ENCODE results near the gene NEBL. TPM values are rescaled to one million over a fixed set of nuclear protein-coding genes. Genes with fewer than 3 reads are reported as not detected.

NEBL gene
- polyA plus RNA-seq, 1 experiment = not detected

GRCh38 chr10:20927456-20927855, 30.3 kb upstream of the NEBL start:
- Histone ChIP-seq H3K36me3 (ENCODE audit: control insufficient read depth, insufficient read depth, low read length) (no peaks in the 10 kb centered on the region), H3K27me3 (ENCODE audit: control insufficient read depth, insufficient read depth, low read length) (no peaks in the 10 kb centered on the region), H3K4me3 (ENCODE audit: low read depth, low read length) (no peak overlapping the region)
- CTCF ChIA-PET = interaction anchor here (0.8 kb wide), 1 partner anchor 19 kb away, joined by 3 read pairs; no protein-coding TSS in a partner anchor
- POLR2A ChIA-PET = no interaction called here
- no peak for DNase-seq (ENCODE audit: low read depth)
- no peak for TF ChIP-seq CTCF (IDR thresholded peaks at IDR 0.05; ENCODE audit: insufficient read depth, low read depth, low read length)

- no peaks in the 10 kb centered on the region for H3K36me3 ChIP-seq (ENCODE audit: control insufficient read depth, insufficient read depth, low read length)
- CTCF ChIA-PET = no interaction called here
- TF ChIP-seq CTCF (IDR thresholded peaks at IDR 0.05; ENCODE audit: insufficient read depth, low read depth, low read length) = no peak
- DNase-seq (ENCODE audit: low read depth) = no peak
- H3K27me3 ChIP-seq (ENCODE audit: control insufficient read depth, insufficient read depth, low read length) = no peaks in the 10 kb centered on the region
- POLR2A ChIA-PET = no interaction called here
- no peak overlapping the region for H3K4me3 ChIP-seq (ENCODE audit: low read depth, low read length)
These were observed 25.3 kb upstream of the NEBL start for GRCh38 chr10:20922451-20922850.

GRCh38 chr10:20922033-20922432, 24.9 kb upstream of the NEBL start:
- no peak for DNase-seq (ENCODE audit: low read depth)
- ChIA-PET CTCF (no interaction called here), POLR2A (no interaction called here)
- Histone ChIP-seq H3K27me3 (ENCODE audit: control insufficient read depth, insufficient read depth, low read length) (no peaks in the 10 kb centered on the region), H3K4me3 (ENCODE audit: low read depth, low read length) (no peak overlapping the region), H3K36me3 (ENCODE audit: control insufficient read depth, insufficient read depth, low read length) (no peaks in the 10 kb centered on the region)
- no peak for TF ChIP-seq CTCF (IDR thresholded peaks at IDR 0.05; ENCODE audit: insufficient read depth, low read depth, low read length)

- ChIA-PET CTCF (interaction anchor here (1.4 kb wide), 1 partner anchor 21 kb away, joined by 3 read pairs; no protein-coding TSS in a partner anchor), POLR2A (no interaction called here)
- TF ChIP-seq CTCF (IDR thresholded peaks at IDR 0.05; ENCODE audit: insufficient read depth, low read depth, low read length) = no peak
- Histone ChIP-seq H3K36me3 (ENCODE audit: control insufficient read depth, insufficient read depth, low read length) (no peaks in the 10 kb centered on the region), H3K27me3 (ENCODE audit: control insufficient read depth, insufficient read depth, low read length) (no peaks in the 10 kb centered on the region), H3K4me3 (ENCODE audit: low read depth, low read length) (no peak overlapping the region)
- no peak for DNase-seq (ENCODE audit: low read depth)
These were observed 22.9 kb upstream of the NEBL start for GRCh38 chr10:20920061-20920460.

- CTCF ChIA-PET = no interaction called here
- POLR2A ChIA-PET = no interaction called here
- no peak for DNase-seq (ENCODE audit: low read depth)
- Histone ChIP-seq H3K27me3 (ENCODE audit: control insufficient read depth, insufficient read depth, low read length) (no peaks in the 10 kb centered on the region), H3K4me3 (ENCODE audit: low read depth, low read length) (no peak overlapping the region), H3K36me3 (ENCODE audit: control insufficient read depth, insufficient read depth, low read length) (no peaks in the 10 kb centered on the region)
- TF ChIP-seq CTCF (IDR thresholded peaks at IDR 0.05; ENCODE audit: insufficient read depth, low read depth, low read length) = no peak
These were observed 22.4 kb upstream of the NEBL start for GRCh38 chr10:20919481-20919880.
